Mucosa of descending colon (tissue), 3 donors: ENCODE data around the gene DPYD. TPM values are rescaled to one million over a fixed set of nuclear protein-coding genes. Genes with fewer than 3 reads are reported as not detected.

Experiments
- ATAC-seq: fragments of 200-7000 bp; cut with Tn5 transposase; one replicate; pipeline ENCODE4 v1.9.1; 2020; ENCODE audit warnings: mild to moderate bottlenecking, moderate library complexity
- DNase-seq, 3 donors: peaks; one replicate each; pipeline ENCODE4 v3.0.0-alpha.2; 2020
- H3K36me3 ChIP-seq: fragments of 200-600 bp; one replicate; pipeline ENCODE4 v1.8.0; 2021; ENCODE audit warnings: low read depth, mild to moderate bottlenecking
- H3K4me1 ChIP-seq: fragments of 200-600 bp; one replicate; pipeline ENCODE4 v1.8.0; 2021; ENCODE audit warnings: low read depth, mild to moderate bottlenecking
- H3K4me3 ChIP-seq: fragments of 200-600 bp; one replicate; pipeline ENCODE4 v1.8.0; 2021; ENCODE audit warnings: mild to moderate bottlenecking
- H3K9me3 ChIP-seq: fragments of 200-600 bp; one replicate; pipeline ENCODE4 v1.8.0; 2021; ENCODE audit warnings: mild to moderate bottlenecking
- intact Hi-C, 2 donors: fragments of 100-400 bp; cut with DNase I in 1 of 2; cut with micrococcal nuclease in 1 of 2; formaldehyde crosslinking; loops; one replicate each; pipeline versions ENCODE4 v1.11.0 to v1.11.1; 2022; cut with DNase I, micrococcal nuclease
- total RNA-seq, 3 donors: library from RNA; stranded (reverse); fragmentation: NEBNext Ultra II Directional in 2 of 3; extraction: Animal tissue kit (Norgen Biotek cat#: 25700) in 2 of 3; gene quantifications; one replicate each; pipeline versions ENCODE4 v1.2.1 to v1.2.4, GENCODE V29; 2021 to 2023
- TF ChIP-seq, protein P1 (sequence below): fragments of 200-600 bp; IDR thresholded peaks from one replicate; pipeline ENCODE4 v1.8.0; 2022; ENCODE audit warnings: antibody characterized with exemption, mild to moderate bottlenecking
- donor health status: DM: no; HTN: no; CAD: no; lungs with moderate emphysema.
- donor health status: DM: no; HTN: no; CAD: no.
- donor health status: DM: no; HTN: yes; CAD: no.

The DPYD gene
- total RNA-seq, 3 donors from 2014 or later = 13.8 to 33.3 (median 19.7) TPM

DNA sequence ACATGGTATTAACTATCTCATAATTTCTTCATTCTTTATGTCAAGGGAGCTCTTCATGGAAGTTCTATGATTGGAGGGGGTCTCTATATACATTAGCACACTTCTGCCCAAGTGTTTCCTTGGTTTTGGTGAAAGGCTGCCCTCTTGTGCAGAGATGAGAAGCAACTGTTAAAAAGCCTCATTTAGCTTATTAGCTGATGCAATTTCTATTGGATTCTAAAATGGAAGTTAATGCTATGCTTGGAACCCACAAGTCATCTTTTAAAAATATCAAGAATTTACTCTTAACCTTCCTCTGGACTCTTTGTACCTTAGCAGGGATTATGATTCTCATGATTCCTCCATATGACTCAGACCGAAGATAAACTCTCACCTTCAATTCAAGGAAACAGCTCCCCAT is 870.3 kb downstream of the DPYD start:
- no peaks in the 10 kb centered on the region for H3K36me3 ChIP-seq
- intact Hi-C loops = no loop called here
- no peak overlapping the region for H3K4me3 ChIP-seq
- H3K4me1 ChIP-seq = no peaks in the 10 kb centered on the region
- TF ChIP-seq, protein P1, sequence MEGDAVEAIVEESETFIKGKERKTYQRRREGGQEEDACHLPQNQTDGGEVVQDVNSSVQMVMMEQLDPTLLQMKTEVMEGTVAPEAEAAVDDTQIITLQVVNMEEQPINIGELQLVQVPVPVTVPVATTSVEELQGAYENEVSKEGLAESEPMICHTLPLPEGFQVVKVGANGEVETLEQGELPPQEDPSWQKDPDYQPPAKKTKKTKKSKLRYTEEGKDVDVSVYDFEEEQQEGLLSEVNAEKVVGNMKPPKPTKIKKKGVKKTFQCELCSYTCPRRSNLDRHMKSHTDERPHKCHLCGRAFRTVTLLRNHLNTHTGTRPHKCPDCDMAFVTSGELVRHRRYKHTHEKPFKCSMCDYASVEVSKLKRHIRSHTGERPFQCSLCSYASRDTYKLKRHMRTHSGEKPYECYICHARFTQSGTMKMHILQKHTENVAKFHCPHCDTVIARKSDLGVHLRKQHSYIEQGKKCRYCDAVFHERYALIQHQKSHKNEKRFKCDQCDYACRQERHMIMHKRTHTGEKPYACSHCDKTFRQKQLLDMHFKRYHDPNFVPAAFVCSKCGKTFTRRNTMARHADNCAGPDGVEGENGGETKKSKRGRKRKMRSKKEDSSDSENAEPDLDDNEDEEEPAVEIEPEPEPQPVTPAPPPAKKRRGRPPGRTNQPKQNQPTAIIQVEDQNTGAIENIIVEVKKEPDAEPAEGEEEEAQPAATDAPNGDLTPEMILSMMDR = no peak
- ATAC-seq (no peak), DNase-seq (no peak)
- H3K9me3 ChIP-seq = peaks cover 1% of the 10 kb centered on the region

DNA sequence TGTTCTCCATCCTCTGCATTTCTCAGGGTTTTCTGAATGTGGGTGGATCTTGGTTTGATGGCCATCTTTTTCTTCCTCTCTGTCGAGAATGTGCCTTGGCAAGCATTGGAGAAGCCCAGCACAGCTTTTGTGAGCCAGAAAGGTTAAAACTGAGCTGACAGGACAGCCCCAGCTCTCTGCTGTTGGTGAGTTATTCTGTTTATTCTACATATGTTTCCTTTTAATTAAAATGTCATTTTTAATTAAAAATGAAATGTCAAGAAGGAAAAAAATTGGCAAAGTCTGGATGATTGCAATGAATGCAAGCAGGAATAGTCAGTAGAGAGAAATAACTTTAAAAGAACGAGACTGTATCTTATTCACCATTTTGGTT is 873.4 kb downstream of the DPYD start:
- intact Hi-C loops = no loop called here
- H3K4me3 ChIP-seq = no peak overlapping the region
- no peaks in the 10 kb centered on the region for H3K4me1 ChIP-seq
- no peaks in the 10 kb centered on the region for H3K9me3 ChIP-seq
- TF ChIP-seq, protein P1 = no peak
- ATAC-seq (no peak), DNase-seq (no peak)
- no peaks in the 10 kb centered on the region for H3K36me3 ChIP-seq

DNA sequence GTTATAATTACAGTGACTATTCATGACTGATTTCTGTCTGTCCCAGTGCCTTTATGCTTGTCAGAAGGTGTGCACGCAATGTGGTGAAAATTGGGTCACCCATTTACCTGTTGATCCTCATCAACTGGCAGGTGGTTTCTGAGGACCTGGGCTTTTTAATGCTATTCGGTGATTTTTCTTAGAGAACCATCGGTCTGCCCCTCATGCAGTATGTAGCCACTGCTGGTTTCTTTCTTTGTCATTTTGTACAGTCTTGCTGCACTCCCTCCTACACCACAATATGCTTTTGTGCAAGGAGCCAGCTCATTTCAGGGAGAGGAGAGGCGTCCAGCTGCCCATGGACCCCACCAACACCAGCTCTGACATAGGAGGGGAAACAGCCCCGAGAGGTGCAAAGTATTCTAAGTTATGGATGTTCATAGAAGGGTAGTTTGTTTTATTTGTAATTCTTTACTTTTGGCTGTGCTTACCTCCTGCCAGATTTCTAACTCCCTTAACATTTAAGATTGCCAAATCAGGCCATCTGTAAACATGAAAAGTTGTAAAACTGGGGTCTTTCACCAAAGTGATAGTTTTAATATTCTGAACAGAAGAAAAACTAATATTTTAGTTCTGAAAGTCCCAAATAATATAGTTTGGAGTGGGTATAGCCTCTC is 873.9 kb downstream of the DPYD start:
- DNase-seq (no peak), ATAC-seq (no peak)
- Histone ChIP-seq H3K9me3 (no peaks in the 10 kb centered on the region), H3K4me3 (no peak overlapping the region), H3K36me3 (no peaks in the 10 kb centered on the region), H3K4me1 (no peaks in the 10 kb centered on the region)
- intact Hi-C loops = no loop called here
- TF ChIP-seq, protein P1 = no peak

DNA sequence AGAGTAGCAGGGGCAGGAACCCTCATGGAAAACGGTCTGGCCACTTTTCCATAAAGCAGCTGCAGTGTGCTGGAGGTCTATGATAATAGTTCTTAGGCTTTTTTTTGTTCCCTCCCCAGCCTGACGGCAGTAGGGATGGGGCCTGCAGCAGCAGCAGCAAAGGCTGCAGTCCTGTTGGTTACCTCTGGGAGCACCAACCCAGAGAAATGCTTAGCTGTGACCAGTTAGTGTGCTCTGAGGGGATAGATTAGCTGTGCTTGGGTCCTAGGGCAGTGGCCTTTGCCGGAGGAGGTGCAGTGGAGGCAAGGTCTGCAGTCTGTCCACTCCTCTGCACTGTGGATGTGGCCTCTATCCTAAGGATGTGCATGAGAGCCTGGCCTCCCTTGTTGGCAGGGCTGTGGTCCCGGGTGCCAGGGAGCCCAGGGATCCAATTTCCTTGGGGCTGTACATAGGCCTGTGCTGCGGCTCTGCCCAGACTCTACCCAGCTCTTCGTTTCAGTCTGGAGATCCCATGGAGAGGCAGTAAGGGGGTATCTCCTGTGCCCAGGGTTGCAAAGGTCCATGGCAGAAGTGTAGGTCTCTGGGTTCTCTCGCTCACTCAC is 876.6 kb downstream of the DPYD start:
- TF ChIP-seq, protein P1 = no peak
- ATAC-seq (no peak), DNase-seq (no peak)
- no peaks in the 10 kb centered on the region for H3K9me3 ChIP-seq
- intact Hi-C loops = no loop called here
- no peaks in the 10 kb centered on the region for H3K36me3 ChIP-seq
- H3K4me3 ChIP-seq = no peak overlapping the region
- no peaks in the 10 kb centered on the region for H3K4me1 ChIP-seq

DNA sequence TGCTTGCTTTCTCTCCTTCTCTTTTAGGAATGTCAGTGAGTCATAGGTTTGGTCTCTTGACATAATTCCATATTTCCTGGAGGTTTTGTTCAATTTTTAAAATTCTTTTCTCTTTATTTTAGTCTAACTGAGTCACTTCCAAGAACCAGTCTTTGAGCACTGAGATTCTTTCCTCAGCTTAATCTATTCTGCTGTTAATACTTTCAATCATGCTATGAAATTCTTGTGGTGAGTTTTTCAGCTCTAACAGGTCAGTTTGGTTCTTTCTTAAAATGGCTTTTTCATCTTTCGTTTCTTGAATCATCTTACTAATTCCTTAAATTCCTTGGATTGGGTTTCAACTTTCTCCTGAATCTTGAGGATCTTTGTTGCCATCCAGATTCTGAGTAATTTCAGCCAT is 878.3 kb downstream of the DPYD start:
- no peak for ATAC-seq
- Histone ChIP-seq H3K36me3 (no peaks in the 10 kb centered on the region), H3K4me3 (no peak overlapping the region), H3K9me3 (no peaks in the 10 kb centered on the region), H3K4me1 (no peaks in the 10 kb centered on the region)
- intact Hi-C loops = no loop called here
- DNase-seq = no peak
- TF ChIP-seq, protein P1 = no peak
